Hepatocyte (in vitro differentiated cells): ENCODE results near the gene UVRAG.

Experiments used
- EZH2 ChIP-seq: fragments of 200-600 bp; sonication (generic); IDR thresholded peaks from 2 replicates; pipeline ENCODE4 v1.6.1; 2016; ENCODE audit warnings: antibody characterized with exemption, mild to moderate bottlenecking, borderline replicate concordance
- TF ChIP-seq, protein P1 (sequence below): fragments of 200-600 bp; sonication (generic); IDR thresholded peaks from 2 replicates; pipeline ENCODE4 v1.5.1; 2016; ENCODE audit warnings: antibody characterized with exemption, mild to moderate bottlenecking; ENCODE audit not compliant: poor library complexity

- no peak for TF ChIP-seq EZH2
- TF ChIP-seq, protein P1, sequence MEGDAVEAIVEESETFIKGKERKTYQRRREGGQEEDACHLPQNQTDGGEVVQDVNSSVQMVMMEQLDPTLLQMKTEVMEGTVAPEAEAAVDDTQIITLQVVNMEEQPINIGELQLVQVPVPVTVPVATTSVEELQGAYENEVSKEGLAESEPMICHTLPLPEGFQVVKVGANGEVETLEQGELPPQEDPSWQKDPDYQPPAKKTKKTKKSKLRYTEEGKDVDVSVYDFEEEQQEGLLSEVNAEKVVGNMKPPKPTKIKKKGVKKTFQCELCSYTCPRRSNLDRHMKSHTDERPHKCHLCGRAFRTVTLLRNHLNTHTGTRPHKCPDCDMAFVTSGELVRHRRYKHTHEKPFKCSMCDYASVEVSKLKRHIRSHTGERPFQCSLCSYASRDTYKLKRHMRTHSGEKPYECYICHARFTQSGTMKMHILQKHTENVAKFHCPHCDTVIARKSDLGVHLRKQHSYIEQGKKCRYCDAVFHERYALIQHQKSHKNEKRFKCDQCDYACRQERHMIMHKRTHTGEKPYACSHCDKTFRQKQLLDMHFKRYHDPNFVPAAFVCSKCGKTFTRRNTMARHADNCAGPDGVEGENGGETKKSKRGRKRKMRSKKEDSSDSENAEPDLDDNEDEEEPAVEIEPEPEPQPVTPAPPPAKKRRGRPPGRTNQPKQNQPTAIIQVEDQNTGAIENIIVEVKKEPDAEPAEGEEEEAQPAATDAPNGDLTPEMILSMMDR: no peak
Observed at GRCh38 chr11:75812542-75813040, 2.4 kb upstream of the UVRAG start.
